ENCODE data around the gene PPFIA1.
"Not testable (repeated sequence)": the region's sequence is repeated elsewhere in the genome, so short reads cannot be mapped to it uniquely, and the experiment has no call there.

PPFIA1 gene

DNA sequence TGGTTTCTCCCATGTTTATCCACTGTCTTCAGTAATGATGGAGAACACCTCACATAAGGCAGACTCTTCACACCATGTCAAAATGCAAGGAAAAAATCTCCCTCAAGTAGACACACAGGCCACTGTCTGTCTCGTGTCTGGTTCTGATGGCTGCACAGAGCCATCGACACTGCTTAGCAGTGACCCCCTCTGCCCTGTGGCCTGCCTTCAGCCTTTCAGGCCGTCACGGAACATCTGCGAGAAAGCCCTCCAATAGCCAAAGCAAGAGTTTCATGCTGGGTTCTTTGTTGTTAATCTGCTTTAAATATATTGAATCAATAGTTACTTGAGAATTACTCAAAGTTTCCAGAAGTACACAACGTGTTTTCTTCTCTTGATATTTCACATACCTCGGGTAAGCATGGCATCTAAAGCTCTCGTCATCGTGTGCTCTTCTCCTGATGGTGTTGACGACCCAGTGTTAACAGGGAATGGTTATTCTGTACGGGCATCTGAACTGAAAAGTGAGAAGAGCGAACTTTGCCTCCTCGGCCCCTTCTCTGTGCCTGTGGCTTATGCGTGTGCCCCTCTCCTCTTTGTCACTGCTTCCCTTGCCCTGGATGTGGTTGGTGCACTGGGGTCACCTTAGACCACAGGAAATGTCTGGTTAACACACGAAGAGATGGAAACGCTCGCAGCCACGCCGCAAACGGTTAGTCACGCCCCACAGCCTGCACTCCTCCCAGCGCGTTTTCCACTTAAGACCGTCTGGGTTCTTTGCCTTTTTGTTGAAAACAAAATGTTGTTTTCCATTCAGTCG, 94.5 kb downstream of the PPFIA1 start:
- no peak for DNase-seq

DNA sequence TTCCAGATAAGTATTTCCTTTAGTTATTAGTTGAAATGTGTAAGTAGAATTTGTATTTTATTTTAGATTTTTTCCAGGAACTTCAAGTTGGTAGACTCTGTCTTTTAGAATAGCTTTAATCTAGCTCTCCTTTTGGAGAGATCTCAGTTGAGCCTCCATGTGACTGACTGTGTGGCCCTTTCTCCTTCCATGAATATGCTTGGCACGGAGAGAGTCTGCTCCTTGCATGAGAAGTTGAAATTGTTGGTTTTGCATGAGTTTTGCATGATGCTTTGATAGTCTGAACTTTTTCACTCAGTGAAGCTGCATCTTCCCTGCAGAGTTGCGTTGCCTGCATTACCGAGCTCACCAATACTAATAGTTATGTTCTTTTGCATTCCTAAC, 95.0 kb downstream of the PPFIA1 start:
- DNase-seq: no peak

DNA sequence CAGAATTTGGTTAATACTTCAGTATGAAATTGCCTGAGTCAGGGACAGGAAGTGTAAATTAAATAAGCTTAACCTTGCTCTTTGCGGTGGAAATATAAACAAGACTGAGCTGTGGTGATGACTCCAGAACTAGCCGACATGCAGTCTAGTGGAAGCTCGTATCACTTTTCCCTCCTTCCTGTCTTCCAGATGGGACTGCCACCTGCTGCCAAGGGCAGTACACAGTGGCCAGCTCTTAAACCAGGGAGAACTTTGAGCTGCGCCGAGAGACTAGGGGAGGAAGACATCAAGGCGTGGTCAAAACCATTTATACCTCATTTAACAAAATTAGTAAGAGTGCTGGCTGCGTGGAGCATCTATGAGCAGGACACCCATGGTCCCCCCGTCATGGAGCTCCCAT, 96.6 kb downstream of the PPFIA1 start:
- no peak for DNase-seq

DNA sequence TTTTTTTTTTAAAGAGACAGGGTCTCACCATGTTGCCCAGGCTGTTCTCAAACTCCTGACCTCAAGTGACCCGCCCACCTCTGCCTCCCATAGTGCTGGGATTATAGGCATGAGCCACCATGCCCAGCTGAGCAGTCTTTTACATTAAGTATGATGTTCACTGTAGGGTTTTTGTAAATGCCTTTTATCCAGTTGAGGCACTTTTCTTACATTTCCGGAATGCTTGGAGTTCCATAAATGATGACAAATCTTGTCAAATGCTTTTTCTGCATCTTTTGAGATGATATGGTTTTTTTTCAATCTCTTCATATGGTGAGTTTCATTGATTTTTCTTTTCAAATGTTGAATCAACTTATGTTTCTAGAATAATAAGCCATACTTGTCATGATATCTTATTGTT, 98.5 kb downstream of the PPFIA1 start:
- DNase-seq: no peak

DNA sequence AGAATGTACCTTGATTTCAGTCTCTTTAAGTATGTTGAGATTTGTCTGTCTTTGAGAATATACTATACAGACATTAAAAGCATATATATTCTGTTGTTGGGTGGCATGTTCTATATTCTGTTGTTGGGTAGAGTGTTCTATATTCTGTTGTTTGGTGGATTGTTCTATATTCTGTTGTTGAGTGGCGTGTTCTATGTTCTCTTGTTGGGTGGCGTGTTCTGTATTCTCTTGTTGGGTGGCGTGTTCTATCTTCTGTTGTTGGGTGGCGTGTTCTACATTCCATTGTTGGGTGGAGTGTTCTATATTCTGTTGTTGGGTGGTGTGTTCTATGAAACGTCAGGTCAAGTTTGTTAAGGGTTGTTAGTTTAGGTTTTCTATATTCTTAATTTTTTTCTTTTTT, 100.8 kb downstream of the PPFIA1 start:
- DNase-seq: no peak

DNA sequence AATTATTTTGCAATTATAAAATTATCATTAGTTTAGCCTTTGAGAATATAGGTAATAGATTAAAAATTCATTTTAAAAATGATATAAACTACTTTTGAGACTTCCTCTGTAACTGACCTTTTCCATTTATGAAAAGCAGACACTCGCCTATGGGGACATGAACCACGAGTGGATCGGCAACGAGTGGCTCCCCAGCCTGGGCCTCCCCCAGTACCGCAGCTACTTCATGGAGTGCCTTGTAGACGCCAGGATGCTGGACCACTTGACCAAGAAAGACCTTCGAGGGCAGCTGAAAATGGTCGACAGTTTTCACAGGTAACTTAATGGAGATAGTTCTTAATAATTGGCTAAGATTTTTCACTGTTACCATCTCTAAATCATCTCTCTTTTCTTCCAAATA, 101.6 kb downstream of the PPFIA1 start:
- DNase-seq: no peak

DNA sequence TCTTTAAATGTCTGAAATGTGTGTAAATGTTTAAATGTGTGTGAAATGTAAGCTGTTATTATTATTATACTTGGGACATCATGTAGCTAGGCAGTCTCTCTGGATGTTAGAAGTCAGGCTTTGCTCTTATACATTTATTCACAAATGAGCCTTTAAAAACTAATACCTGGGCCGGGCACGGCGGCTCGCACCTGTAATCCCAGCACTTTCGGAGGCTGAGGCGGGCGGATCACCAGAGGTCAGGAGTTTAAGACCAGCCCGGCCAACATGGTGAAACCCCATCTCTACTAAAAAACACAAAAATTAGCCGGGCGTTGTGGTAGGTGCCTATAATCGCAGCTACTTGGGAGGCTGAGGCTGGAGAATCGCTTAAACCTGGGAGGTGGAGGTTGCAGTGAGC, 106.1 kb downstream of the PPFIA1 start:
- no peak for DNase-seq

DNA sequence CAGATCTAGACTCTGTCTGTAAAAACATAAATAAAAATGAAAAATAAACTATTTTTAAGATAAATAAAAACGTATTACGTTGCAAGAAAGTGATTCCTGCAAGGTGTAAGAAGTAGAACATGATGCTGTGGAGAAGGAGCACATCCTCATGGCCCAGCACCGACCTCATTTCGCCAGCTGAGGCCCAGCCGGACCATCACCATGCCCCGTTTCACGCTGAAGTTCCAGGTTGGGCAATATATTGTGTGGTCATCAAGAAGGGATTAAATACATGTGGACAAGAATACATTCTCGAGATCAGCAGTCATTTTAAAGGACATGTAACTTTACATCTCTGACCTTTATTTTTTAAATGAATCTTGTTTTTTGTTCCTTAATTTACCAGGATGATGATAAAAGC, 107.2 kb downstream of the PPFIA1 start:
- DNase-seq: no peak

DNA sequence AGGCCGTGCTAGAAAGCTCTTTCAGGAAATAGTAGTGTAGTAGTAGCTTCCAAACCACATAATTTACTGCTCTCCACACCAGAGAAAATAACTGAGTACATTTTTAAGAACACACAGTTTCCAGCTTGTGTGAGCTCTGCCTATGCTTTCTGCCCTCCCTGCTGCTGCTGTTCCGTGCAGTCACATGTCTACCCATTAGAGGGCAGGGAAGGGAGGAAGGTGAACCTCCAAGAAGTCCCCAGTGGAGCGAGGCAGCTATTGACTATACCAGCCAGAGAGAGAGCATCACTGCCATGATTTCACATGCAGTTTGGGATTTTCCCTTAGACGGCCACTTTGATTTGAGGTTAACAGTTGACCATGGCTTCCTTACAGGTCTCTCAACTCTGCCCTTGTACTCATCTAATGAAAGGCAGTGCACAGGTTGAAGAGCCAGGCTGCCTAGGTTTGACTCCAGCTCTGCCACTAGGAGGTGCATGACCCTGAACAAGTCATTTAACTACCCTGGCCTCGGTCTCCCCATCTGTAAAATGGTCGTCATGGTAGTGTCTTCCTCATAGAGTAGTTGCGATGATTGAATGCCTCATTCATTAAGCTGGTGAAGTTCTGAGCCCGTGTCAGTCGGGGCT, 108.1 kb downstream of the PPFIA1 start:
- no peak for DNase-seq

DNA sequence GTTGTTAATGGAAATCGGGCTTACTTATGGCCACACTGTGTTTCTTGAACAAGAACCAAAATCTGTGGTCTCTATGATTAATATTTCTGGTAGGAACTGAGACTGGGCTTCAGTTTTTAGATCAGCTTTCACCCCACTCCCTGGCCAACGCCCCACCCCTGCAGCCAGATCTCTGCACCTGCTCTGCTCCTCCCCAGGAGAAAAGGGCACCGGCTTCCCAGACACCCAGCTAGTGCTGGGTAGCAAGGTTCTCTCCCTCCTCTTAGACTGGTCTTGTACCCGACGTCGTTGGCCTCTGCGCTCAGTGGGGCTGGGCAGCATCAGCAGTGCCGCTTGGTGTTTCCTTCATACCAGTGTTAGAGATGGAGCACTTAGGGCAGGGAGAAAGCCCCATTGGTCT, 110.9 kb downstream of the PPFIA1 start:
- DNase-seq: no peak

DNA sequence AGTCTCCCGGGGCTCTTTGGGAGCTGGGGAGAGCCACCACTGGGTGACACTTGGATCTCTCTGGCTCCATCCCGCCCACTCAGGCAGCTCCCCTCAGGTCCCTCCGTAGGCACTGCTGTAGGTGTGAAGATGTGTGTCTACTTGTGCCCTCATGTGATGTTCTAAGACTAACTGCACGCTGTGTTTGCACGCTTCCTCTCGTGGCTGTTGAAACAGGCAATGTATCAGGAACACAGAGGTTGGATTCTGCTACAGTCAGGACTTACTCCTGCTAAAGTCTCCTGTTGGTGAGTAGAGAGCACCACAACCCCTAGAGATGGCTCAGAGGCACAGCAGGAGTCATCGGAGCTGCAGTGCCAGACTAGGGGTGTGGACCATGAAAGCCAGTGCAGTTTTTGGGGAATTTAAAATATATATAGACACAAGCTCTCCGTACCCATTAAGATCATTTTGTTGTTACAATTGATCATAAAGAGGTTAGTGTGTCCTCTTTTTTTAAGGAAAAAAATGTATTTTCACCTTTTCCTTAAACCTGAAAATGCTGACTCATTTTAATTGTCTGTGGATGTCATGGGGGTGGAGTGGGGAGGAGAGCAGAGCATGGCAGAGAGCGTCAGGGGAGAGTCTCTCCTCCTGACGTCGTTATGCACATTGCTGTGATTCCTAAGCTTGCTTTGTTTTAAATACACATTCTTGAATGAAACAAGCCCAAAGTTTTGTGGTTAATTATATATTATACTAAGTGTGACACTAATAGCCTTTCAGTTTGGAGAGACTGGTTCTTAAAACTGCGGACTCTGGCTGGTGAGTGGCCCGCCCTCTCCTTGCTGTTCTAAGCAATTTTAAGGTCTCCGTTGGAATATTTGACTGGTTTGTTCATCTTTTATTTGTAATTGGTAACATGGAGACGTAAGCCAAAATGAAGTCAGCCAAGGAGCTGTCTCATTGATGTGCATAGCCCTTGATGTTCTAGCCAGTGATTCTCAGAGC, 111.7 kb downstream of the PPFIA1 start:
- no peak for DNase-seq

DNA sequence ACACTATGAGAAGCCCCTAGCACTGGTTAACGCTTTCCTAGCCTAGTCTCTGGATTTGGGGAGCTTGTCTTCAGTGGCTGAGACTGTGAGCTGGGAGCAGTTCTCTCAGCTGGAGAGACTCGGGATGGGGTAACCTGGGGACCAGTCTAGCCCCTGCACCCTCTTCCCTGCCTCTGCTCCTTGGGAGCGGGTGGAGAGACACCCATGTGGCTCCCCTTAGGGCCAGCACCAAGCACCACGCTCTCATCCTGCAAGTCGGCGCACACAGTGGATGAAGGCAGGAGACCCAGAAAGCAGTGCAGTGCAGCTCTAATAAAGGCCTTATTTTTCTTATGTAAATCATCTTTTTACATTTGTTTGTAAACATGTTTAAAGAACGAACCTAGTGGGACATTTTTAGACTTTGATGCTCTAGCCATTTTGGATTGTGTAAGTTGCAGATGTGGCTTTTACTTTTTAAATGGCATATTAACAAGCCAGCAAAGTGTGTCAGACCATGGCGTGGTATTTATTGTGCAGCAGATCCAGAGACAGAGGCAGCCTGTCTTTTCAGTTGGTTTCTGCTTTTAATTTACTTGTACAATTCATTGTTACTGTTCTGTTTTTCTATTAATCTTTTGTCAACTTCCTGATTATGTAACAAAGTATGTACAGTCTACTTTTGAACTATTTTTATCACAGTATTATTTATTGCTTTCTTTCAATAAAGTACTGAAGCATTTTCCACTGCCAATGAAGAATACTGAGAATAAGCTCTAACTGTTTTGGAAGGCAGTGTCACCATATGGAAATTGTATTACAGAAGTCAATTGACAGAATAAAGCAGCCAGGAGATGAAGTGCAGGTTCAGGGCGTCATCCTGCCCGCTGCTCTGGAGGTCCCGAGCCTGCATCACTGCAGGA, 113.4 kb downstream of the PPFIA1 start:
- no peak for DNase-seq

DNA sequence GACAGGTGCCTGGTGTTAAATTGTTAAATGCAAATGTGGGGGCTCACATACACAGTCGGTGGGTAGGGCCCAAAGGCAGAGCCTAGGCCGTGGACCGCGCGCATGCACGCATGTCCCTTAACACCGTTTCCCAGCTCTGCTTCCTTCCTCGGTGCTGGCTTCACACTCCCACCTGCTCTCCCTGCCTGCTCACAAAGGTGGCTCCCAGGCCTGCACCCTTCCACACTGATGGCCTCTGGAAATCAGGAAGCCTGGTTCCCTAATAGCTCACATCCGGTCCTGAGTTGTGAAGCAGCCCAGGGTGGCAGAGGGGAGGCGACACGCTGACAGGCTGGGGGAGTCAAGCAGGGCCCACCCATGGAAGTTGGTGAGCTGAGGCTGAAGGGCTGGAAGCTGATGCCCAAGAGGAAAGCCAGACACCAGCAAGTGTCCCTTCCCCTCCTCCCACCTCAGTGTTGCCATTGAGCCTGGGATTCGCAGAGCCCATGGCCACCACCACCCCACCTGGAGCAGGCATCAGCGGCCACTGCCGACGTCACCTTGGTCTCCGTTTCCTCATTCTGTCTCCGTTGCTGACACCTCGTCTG, 114.2 kb downstream of the PPFIA1 start:
- DNase-seq: no peak

DNA sequence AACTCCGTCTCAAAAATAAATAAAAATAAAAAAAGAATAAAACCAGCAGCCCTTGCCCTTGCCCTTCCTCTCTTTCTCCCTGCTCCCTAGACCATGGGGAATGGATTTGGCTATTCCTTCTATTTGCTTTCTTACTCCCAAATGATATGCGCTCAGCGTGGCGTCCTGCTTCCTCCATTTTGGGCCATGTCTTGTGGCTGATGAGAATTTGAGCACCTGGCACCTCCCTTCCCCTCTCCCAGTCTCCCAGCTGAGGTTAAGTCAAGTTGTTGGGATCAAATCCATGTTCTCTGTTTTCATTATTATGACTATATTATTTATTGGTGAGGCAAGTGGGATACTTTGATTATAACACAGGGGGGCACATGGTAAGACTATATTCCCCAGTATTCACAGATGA, 117.1 kb downstream of the PPFIA1 start:
- no peak for DNase-seq

DNA sequence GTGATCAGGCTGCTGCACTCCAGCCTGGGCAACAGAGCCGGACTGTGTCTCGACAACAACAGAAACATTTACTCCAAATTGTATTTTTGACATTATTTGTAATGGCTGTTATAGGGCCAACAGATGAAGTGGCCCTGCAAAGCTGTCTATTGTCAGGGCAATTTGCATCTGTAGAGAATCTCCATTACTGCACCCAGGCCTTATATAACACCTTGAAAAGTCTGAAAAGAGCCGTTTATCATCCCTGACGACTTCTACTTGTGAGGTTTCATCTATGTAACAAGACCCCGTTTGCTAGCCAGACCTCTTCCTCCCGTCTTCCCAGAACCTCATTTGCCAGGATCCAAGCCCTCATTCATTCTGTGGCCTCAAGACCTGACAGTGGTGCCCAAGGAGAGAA, 118.7 kb downstream of the PPFIA1 start:
- DNase-seq: no peak

DNA sequence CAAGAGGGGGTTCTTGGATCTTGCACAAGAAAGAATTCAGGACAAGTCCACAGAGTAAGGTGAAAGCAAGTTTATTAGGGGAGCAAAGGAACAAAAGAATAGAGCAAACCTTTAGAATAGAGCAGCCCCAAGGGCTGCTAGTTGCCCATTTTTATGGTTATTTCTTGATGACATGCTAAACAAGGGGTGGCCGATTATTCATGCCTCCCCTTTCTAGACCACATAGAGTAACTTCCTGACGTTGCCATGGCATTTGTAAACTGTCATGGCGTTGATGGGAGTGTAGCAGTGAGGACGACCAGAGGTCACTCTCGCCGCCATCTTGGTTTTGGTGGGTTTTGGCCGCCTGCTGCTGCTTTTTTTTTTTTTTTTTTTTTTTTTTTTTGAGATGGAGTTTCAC, 120.4 kb downstream of the PPFIA1 start:
- not testable (repeated sequence) for DNase-seq

DNA sequence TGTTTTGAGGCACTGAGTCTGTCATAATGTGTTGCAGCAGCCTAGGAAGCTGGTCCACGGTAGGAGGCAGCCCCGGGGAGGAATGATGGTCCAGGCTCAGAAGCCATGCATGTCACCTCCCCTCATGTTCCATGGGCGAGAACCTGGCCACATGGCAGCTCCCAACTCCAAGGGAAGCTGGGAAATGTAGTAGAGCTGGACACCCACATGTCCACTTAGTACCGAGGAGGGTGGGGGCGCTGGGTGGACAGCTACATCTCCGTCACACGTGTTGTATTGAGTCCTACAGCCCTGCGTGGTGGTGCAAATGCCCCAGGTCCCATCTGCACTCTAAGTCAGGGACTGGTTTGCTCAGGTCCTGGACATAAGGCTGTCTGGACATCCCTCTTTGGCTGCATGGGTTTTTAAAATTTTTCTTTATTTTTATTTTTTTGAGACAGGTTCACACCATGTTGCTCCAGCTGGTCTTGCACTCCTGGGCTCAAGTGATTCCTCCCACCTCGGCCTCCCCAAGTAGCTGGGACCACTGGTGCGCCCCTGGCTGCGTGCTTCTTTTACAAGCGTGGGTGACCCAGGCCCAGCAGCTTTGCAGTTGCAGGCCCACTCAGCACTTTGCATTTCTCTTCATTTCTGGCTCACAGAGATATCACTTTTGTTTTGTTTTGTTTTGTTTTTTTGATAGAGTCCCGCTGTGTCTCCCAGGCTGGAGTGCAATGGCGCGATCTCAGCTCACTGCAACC, 123.9 kb downstream of the PPFIA1 start:
- no peak for DNase-seq

DNA sequence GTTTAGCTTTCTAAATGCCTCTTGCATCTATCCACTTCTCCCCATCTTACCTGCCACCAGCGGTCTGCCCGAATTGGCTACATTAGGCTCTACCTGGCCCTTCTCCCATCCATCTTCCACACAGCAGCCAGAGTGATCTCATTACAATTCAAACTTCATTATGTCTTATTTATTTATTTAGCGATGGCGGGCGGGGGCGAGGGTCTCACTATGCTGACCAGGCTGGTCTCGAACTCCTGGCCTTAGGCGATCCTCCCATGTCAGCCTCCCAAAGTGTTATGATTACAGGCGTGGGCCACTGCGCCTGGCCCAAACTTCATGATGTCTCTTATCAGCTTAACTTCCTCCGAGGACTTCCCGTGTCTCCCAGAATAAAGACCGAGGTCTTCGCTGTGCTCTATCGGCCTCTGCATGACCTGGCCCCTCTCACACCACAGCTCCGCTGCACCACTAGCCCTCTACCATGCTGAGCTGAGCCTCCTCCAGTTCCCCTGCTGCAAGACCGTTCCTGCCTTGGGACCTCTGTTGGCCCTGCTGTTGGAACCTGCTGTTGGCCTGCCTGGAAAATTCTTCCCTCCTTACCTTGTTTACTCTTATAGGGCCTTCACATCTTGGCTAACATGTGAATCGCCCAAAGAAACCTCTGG, 127.0 kb downstream of the PPFIA1 start:
- no peak for DNase-seq

DNA sequence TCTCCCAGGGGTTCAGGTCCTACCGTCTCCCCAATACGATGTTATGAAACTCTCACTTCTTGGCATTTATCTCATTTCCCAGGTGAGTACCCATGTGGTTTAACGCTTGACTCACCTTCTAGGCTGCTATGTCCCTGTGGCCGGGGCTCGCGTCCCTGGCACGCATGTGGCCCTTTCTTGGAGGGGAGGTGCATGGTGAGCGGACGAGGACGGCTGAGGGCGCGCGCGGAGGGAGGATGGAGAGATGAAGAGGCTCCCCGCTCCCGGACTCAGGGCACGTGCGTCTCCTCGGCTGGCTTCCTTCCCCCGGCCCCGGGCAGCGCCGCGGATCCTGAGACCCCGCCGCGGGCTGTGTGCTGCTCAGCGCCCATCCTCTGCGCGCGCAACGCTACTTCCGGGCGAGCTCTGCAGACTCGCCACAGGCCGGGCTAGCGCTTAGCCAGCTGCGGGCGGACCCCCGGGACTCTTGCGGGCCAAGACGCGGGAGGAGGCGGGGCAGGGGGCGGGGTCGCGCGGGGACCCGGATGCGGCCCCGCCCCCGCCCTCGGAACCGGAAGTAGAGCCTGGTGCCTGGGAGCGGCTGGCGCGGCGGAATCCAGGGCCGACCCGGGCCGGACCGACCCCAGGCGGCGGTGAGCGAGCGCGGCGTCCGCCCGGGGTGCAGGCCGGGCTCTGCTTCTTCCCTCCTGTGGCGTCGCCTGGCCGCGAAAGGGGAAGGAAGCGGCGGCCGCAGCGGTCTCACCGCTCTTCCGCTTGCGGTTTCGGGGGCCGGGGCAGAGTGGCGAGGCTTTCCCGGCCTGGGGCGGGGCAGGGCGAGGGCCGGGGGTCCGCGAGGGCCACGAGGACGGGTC, 127.7 kb downstream of the PPFIA1 start, which contains the start of gene CTTN:
CTTN (plus strand) TSS at position 547 of the 851 bp plus-strand sequence. CDS start 8,769 bp downstream, outside the sequence.
- peak; percentile 78 to 87 for DNase-seq
